Activated CD8-positive, alpha-beta memory T cell treated with anti-CD3 and anti-CD28 coated beads for 36 hours (primary cell): ENCODE results near the gene VSTM1. TPM values are rescaled to one million over a fixed set of nuclear protein-coding genes. Genes with fewer than 3 reads are reported as not detected.

ENCODE experiments used
- total RNA-seq, 2 experiments: library from RNA; stranded (reverse); gene quantifications; one replicate each; pipeline ENCODE4 v1.2.3, GENCODE V29; 2021

Gene VSTM1
- total RNA-seq, 2 experiments from 2014 or later: not detected

Other genes with a start within 250 kb of the VSTM1 start
- not detected for gene NLRP12, start 239.6 kb downstream of the VSTM1 start, total RNA-seq
- gene MYADM, start 196.0 kb downstream of the VSTM1 start, total RNA-seq: 10 to 100 TPM; 44.1 to 45.2 TPM
- gene PRKCG, start 181.7 kb downstream of the VSTM1 start, total RNA-seq: not detected
- not detected for gene CACNG7, start 154.6 kb downstream of the VSTM1 start, total RNA-seq
- gene CACNG8, start 101.0 kb downstream of the VSTM1 start, total RNA-seq: not detected
- gene CACNG6, start 72.3 kb downstream of the VSTM1 start, total RNA-seq: not detected
- not detected for gene TARM1, start 17.5 kb upstream of the VSTM1 start, total RNA-seq
- under 1 TPM; 0.27 to 0.29 TPM for gene OSCAR, start 36.9 kb upstream of the VSTM1 start, total RNA-seq
- gene NDUFA3, start 39.0 kb upstream of the VSTM1 start, total RNA-seq: 100 to 1,000 TPM; 104 to 110 TPM
- 10 to 100 TPM; 34.9 to 36.6 TPM for gene TFPT, start 51.8 kb upstream of the VSTM1 start, total RNA-seq
- 100 to 1,000 TPM; 123 to 124 TPM for gene PRPF31, start 51.9 kb upstream of the VSTM1 start, total RNA-seq
- 10 to 100 TPM; 65.2 to 68.5 TPM for gene CNOT3, start 73.9 kb upstream of the VSTM1 start, total RNA-seq
- 1 to 10 TPM; 3.9 to 5.3 TPM for gene LENG1, start 95.8 kb upstream of the VSTM1 start, total RNA-seq
- not detected for gene TMC4, start 109.3 kb upstream of the VSTM1 start, total RNA-seq
- gene MBOAT7, start 125.7 kb upstream of the VSTM1 start, total RNA-seq: 100 to 1,000 TPM; 119 to 120 TPM
- 10 to 100 TPM; 21.7 to 22.9 TPM for gene TSEN34, start 127.4 kb upstream of the VSTM1 start, total RNA-seq
- 1,000 to 10,000 TPM; 1,671 to 1,692 TPM for gene RPS9, start 137.0 kb upstream of the VSTM1 start, total RNA-seq
- not detected for gene LILRB3, start 159.1 kb upstream of the VSTM1 start, total RNA-seq
- gene LILRA6, start 178.9 kb upstream of the VSTM1 start, total RNA-seq: not detected
- gene LILRB5, start 193.4 kb upstream of the VSTM1 start, total RNA-seq: not detected
- gene LILRB2, start 217.2 kb upstream of the VSTM1 start, total RNA-seq: not detected
- gene LILRA5, start 249.3 kb upstream of the VSTM1 start, total RNA-seq: not detected